ENCODE data around the gene STK33. TPM values are rescaled to one million over a fixed set of nuclear protein-coding genes. Genes with fewer than 3 reads are reported as not detected.

Gene STK33
- total RNA-seq, 4 donors from 2014 or later, result 1.9 to 18.9 (median 3.1) TPM

GRCh38 chr11:8352876-8353505, 241.0 kb downstream of the STK33 start:
- peaks cover 0 to 19% (median 2%) of the 10 kb centered on the region in 4 donors for H3K4me1 ChIP-seq
- peak in 1 of 3 donors; percentile 65 for DNase-seq
- no peak overlapping the region for H3K4me3 ChIP-seq
- TF ChIP-seq POLR2A (IDR thresholded peaks at IDR 0.05), result no peak
- no peak for TF ChIP-seq CTCF (IDR thresholded peaks at IDR 0.05)
- no peaks in the 10 kb centered on the region for H3K36me3 ChIP-seq
- no peak overlapping the region for H3K27ac ChIP-seq
- no peaks in the 10 kb centered on the region for H3K27me3 ChIP-seq
- no peaks in the 10 kb centered on the region for H3K9me3 ChIP-seq

- Histone ChIP-seq H3K27ac (no peak overlapping the region), H3K4me3 (no peak overlapping the region), H3K9me3 (no peaks in the 10 kb centered on the region), H3K36me3 (no peaks in the 10 kb centered on the region), H3K27me3 (no peaks in the 10 kb centered on the region), H3K4me1 (peaks cover 0 to 16% (median 2%) of the 10 kb centered on the region in 4 donors)
- TF ChIP-seq CTCF (IDR thresholded peaks at IDR 0.05), result no peak
- TF ChIP-seq POLR2A (IDR thresholded peaks at IDR 0.05), result no peak
- no peak for DNase-seq
Measured at GRCh38 chr11:8352103-8352875, 241.7 kb downstream of the STK33 start.

- Histone ChIP-seq H3K27me3 (no peaks in the 10 kb centered on the region), H3K9me3 (no peaks in the 10 kb centered on the region), H3K36me3 (no peaks in the 10 kb centered on the region), H3K4me3 (no peak overlapping the region), H3K4me1 (peaks cover 0 to 7% (median 2%) of the 10 kb centered on the region in 4 donors), H3K27ac (no peak overlapping the region)
- TF ChIP-seq CTCF (IDR thresholded peaks at IDR 0.05) (no peak), POLR2A (IDR thresholded peaks at IDR 0.05) (no peak)
- DNase-seq, result no peak
Measured at GRCh38 chr11:8351223-8351622, 242.8 kb downstream of the STK33 start.

GRCh38 chr11:8347978-8348377, 246.1 kb downstream of the STK33 start:
- Histone ChIP-seq H3K27me3 (no peaks in the 10 kb centered on the region), H3K36me3 (no peaks in the 10 kb centered on the region), H3K27ac (no peak overlapping the region), H3K4me1 (no peaks in the 10 kb centered on the region), H3K4me3 (no peak overlapping the region), H3K9me3 (no peaks in the 10 kb centered on the region)
- TF ChIP-seq POLR2A (IDR thresholded peaks at IDR 0.05) (no peak), CTCF (IDR thresholded peaks at IDR 0.05) (no peak)
- DNase-seq, result no peak

GRCh38 chr11:8346157-8346755, 247.8 kb downstream of the STK33 start:
- Histone ChIP-seq H3K9me3 (no peaks in the 10 kb centered on the region), H3K4me1 (no peaks in the 10 kb centered on the region), H3K36me3 (no peaks in the 10 kb centered on the region), H3K27me3 (no peaks in the 10 kb centered on the region), H3K4me3 (no peak overlapping the region), H3K27ac (no peak overlapping the region)
- TF ChIP-seq CTCF (IDR thresholded peaks at IDR 0.05) (no peak), POLR2A (IDR thresholded peaks at IDR 0.05) (no peak)
- no peak for DNase-seq
